HUES64 (cell line): ENCODE results near the gene RGMB. TPM values are rescaled to one million over a fixed set of nuclear protein-coding genes. Genes with fewer than 3 reads are reported as not detected.
"Not testable (repeated sequence)": the region's sequence is repeated elsewhere in the genome, so short reads cannot be mapped to it uniquely, and the experiment has no call there.

Experiments
- H3K27ac ChIP-seq: 2 replicates; pipeline ENCODE4 v1.7.0; 2013; ENCODE audit warnings: low read depth, low read length, inconsistent platforms
- H3K27me3 ChIP-seq: 2 replicates; pipeline ENCODE4 v1.6.1; 2013; ENCODE audit warnings: mild to moderate bottlenecking, low read length; ENCODE audit not compliant: insufficient read depth
- H3K36me3 ChIP-seq: 2 replicates; pipeline ENCODE4 v1.6.1; 2013; ENCODE audit warnings: mild to moderate bottlenecking, low read length; ENCODE audit not compliant: insufficient read depth
- H3K4me1 ChIP-seq: 2 replicates; pipeline ENCODE4 v1.6.1; 2013; ENCODE audit warnings: mild to moderate bottlenecking, low read length, moderate library complexity; ENCODE audit not compliant: insufficient read depth
- H3K4me3 ChIP-seq: 2 replicates; pipeline ENCODE4 v1.5.1; 2013; ENCODE audit warnings: mild to moderate bottlenecking, low read length, moderate library complexity
- H3K9ac ChIP-seq: 2 replicates; pipeline ENCODE4 v1.6.1; 2013; ENCODE audit warnings: mild to moderate bottlenecking, low read depth, low read length
- H3K9me3 ChIP-seq: 2 replicates; pipeline ENCODE4 v1.6.1; 2013; ENCODE audit warnings: low read depth, low read length; ENCODE audit not compliant: insufficient read depth
- WGBS: fragments of 150-250, 120-280 bp; methylation state at CpG from one replicate; pipeline ENCODE4 v1.1.7; 2013; ENCODE audit warnings: missing lambda C conversion rate; 5-methylcytosine and 5-hydroxymethylcytosine counted together
- polyA plus RNA-seq, 2 experiments: library from polyadenylated mRNA; stranded (reverse); fragments of 50-300 nt; gene quantifications; one replicate each; pipeline ENCODE4 v1.2.3, GENCODE V29; 2013

The RGMB gene
- polyA plus RNA-seq (2013, experiment 1 of 2), result 31.0 TPM
- 36.9 TPM for polyA plus RNA-seq (2013, experiment 2 of 2)

- H3K9ac ChIP-seq, result peak within 1 kb of the TSS; percentile 89
- peak within 1 kb of the TSS; percentile 86 for H3K4me3 ChIP-seq
- H3K4me1 ChIP-seq, result peaks cover 23% of the 10 kb centered on the region
- H3K9me3 ChIP-seq, result no peaks in the 10 kb centered on the region
- peak within 1 kb of the TSS; percentile 77 for H3K27ac ChIP-seq
- H3K27me3 ChIP-seq, result peaks cover 28% of the 10 kb centered on the region
- peaks cover 22% of the 10 kb centered on the region; the same call in 1 of the 2 replicates for H3K36me3 ChIP-seq
- under 1% methylated on average over 84 of the region's 84 CpGs for WGBS
Measured at GRCh38 chr5:98773464-98774191, at the start of gene RGMB. Gene RGMB (plus strand): TSS chr5:98773663. CDS start chr5:98774071, 408 bp downstream.

- Histone ChIP-seq H3K27me3 (no peaks in the 10 kb centered on the region), H3K4me3 (no peak overlapping the region), H3K9ac (no peak overlapping the region), H3K27ac (no peak overlapping the region), H3K36me3 (no peaks in the 10 kb centered on the region), H3K9me3 (no peaks in the 10 kb centered on the region), H3K4me1 (no peaks in the 10 kb centered on the region)
- 100% methylated on average over 1 of the region's 2 CpGs for WGBS
Measured at GRCh38 chr5:98726258-98726657, 47.2 kb upstream of the RGMB start.

GRCh38 chr5:98727686-98728085 lies 45.8 kb upstream of the RGMB start:
- no peaks in the 10 kb centered on the region for H3K9me3 ChIP-seq
- WGBS, result 98% methylated on average over 5 of the region's 5 CpGs
- no peak overlapping the region for H3K9ac ChIP-seq
- H3K27ac ChIP-seq, result no peak overlapping the region
- no peak overlapping the region for H3K4me3 ChIP-seq
- H3K36me3 ChIP-seq, result no peaks in the 10 kb centered on the region
- H3K4me1 ChIP-seq, result no peaks in the 10 kb centered on the region
- H3K27me3 ChIP-seq, result no peaks in the 10 kb centered on the region

GRCh38 chr5:98734646-98735045 lies 38.8 kb upstream of the RGMB start:
- H3K9me3 ChIP-seq, result peaks cover 11% of the 10 kb centered on the region
- no peaks in the 10 kb centered on the region for H3K27me3 ChIP-seq
- no peak overlapping the region for H3K9ac ChIP-seq
- no peak overlapping the region for H3K4me3 ChIP-seq
- H3K36me3 ChIP-seq, result no peaks in the 10 kb centered on the region
- no peaks in the 10 kb centered on the region for H3K4me1 ChIP-seq
- no peak overlapping the region for H3K27ac ChIP-seq

GRCh38 chr5:98735806-98736507 lies 37.5 kb upstream of the RGMB start:
- no peaks in the 10 kb centered on the region for H3K27me3 ChIP-seq
- H3K27ac ChIP-seq, result no peak overlapping the region
- H3K36me3 ChIP-seq, result no peaks in the 10 kb centered on the region
- no peaks in the 10 kb centered on the region for H3K4me1 ChIP-seq
- WGBS, result 100% methylated on average over 1 of the region's 1 CpG
- no peak overlapping the region for H3K9ac ChIP-seq
- no peak overlapping the region for H3K4me3 ChIP-seq
- H3K9me3 ChIP-seq, result peaks cover 11% of the 10 kb centered on the region

- H3K27ac ChIP-seq, result no peak overlapping the region
- no peak overlapping the region for H3K9ac ChIP-seq
- H3K9me3 ChIP-seq, result peaks cover 11% of the 10 kb centered on the region
- no peaks in the 10 kb centered on the region for H3K27me3 ChIP-seq
- no peak overlapping the region for H3K4me3 ChIP-seq
- no peaks in the 10 kb centered on the region for H3K4me1 ChIP-seq
- no peaks in the 10 kb centered on the region for H3K36me3 ChIP-seq
Measured at GRCh38 chr5:98736753-98737152, 36.7 kb upstream of the RGMB start.

GRCh38 chr5:98737441-98737840 lies 36.0 kb upstream of the RGMB start:
- not testable (repeated sequence) for H3K27ac ChIP-seq, H3K9ac ChIP-seq, H3K27me3 ChIP-seq, H3K4me1 ChIP-seq, H3K4me3 ChIP-seq, H3K36me3 ChIP-seq
- 96% methylated on average over 9 of the region's 9 CpGs for WGBS
- H3K9me3 ChIP-seq, result peaks cover 11% of the 10 kb centered on the region

GRCh38 chr5:98738481-98739149 lies 34.8 kb upstream of the RGMB start:
- not testable (repeated sequence) for H3K36me3 ChIP-seq, H3K9ac ChIP-seq, H3K27ac ChIP-seq, H3K4me3 ChIP-seq, H3K4me1 ChIP-seq, H3K27me3 ChIP-seq
- H3K9me3 ChIP-seq, result peaks cover 11% of the 10 kb centered on the region
- 98% methylated on average over 4 of the region's 4 CpGs for WGBS

- Histone ChIP-seq H3K9ac (no peak overlapping the region), H3K4me3 (no peak overlapping the region), H3K4me1 (0 out of 2 replicates have a peak, but pooled peaks cover 7% of the 10 kb centered on the region), H3K27ac (no peak overlapping the region), H3K36me3 (no peaks in the 10 kb centered on the region), H3K9me3 (peaks cover 7% of the 10 kb centered on the region), H3K27me3 (no peaks in the 10 kb centered on the region)
- WGBS, result 100% methylated on average over 1 of the region's 1 CpG
Measured at GRCh38 chr5:98741926-98742325, 31.5 kb upstream of the RGMB start.

- no peaks in the 10 kb centered on the region for H3K36me3 ChIP-seq
- WGBS, result 81% methylated on average over 5 of the region's 5 CpGs
- 0 out of 2 replicates have a peak, but pooled peaks cover 7% of the 10 kb centered on the region for H3K4me1 ChIP-seq
- no peaks in the 10 kb centered on the region for H3K27me3 ChIP-seq
- peaks cover 4% of the 10 kb centered on the region; the same call in 1 of the 2 replicates for H3K9me3 ChIP-seq
- no peak overlapping the region for H3K4me3 ChIP-seq
- no peak overlapping the region for H3K9ac ChIP-seq
- no peak overlapping the region for H3K27ac ChIP-seq
Measured at GRCh38 chr5:98742396-98743073, 30.9 kb upstream of the RGMB start.

- not testable (repeated sequence) for H3K36me3 ChIP-seq, H3K9me3 ChIP-seq, H3K9ac ChIP-seq, H3K27ac ChIP-seq, H3K27me3 ChIP-seq, H3K4me1 ChIP-seq, H3K4me3 ChIP-seq
- WGBS, result 100% methylated on average over 1 of the region's 1 CpG
Measured at GRCh38 chr5:98748259-98748658, 25.2 kb upstream of the RGMB start.
